HEK293 (cell line): Measurements from ENCODE around the gene TNFRSF14.

Experiments
- CTCF ChIP-seq: fragments of 450-650 bp; formaldehyde crosslinking; IDR thresholded peaks from 2 replicates; pipeline ENCODE4 v1.5.1; 2016; ENCODE audit warnings: missing biosample characterization, missing genetic modification characterization
- ELK4 ChIP-seq: IDR thresholded peaks from 2 replicates; pipeline ENCODE4 v1.6.1; 2011; ENCODE audit warnings: mild to moderate bottlenecking, low read depth, low read length, borderline replicate concordance
- MEIS1 ChIP-seq: sonication (generic); formaldehyde crosslinking; IDR thresholded peaks from 2 replicates; pipeline ENCODE4 v1.8.1; 2022; ENCODE audit warnings: missing genetic modification reagents, mild to moderate bottlenecking, borderline replicate concordance
- TRIM28 ChIP-seq: IDR thresholded peaks from 2 replicates; pipeline ENCODE4 v1.6.1; 2011; ENCODE audit warnings: low read length, control low read depth, borderline replicate concordance
- ZNF707 ChIP-seq: fragments of 450-650 bp; formaldehyde crosslinking; IDR thresholded peaks from 2 replicates; pipeline ENCODE4 v1.5.1; 2016; ENCODE audit warnings: missing biosample characterization, missing genetic modification characterization
- TF ChIP-seq, protein P1 (sequence below): fragments of 450-650 bp; formaldehyde crosslinking; IDR thresholded peaks from 2 replicates; pipeline ENCODE4 v1.5.1; 2017; ENCODE audit warnings: missing biosample characterization, mild to moderate bottlenecking, missing genetic modification characterization, moderate library complexity
- TF ChIP-seq, protein P2 (sequence below): fragments of 450-650 bp; formaldehyde crosslinking; IDR thresholded peaks from 2 replicates; pipeline ENCODE4 v1.5.1; 2017; ENCODE audit warnings: missing biosample characterization, missing genetic modification characterization

GRCh38 chr1:2516946-2517345 is 39.2 kb upstream of the TNFRSF14 start:
- TF ChIP-seq TRIM28, result no peak
- TF ChIP-seq ELK4, result no peak
- TF ChIP-seq CTCF (tag by site-specific recombination), result no peak
- TF ChIP-seq, protein P1, sequence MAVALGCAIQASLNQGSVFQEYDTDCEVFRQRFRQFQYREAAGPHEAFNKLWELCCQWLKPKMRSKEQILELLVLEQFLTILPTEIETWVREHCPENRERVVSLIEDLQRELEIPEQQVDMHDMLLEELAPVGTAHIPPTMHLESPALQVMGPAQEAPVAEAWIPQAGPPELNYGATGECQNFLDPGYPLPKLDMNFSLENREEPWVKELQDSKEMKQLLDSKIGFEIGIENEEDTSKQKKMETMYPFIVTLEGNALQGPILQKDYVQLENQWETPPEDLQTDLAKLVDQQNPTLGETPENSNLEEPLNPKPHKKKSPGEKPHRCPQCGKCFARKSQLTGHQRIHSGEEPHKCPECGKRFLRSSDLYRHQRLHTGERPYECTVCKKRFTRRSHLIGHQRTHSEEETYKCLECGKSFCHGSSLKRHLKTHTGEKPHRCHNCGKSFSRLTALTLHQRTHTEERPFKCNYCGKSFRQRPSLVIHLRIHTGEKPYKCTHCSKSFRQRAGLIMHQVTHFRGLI (tag by site-specific recombination), result no peak
- TF ChIP-seq MEIS1 (CRISPR knock-in tag), result no peak
- TF ChIP-seq ZNF707, result no peak
- TF ChIP-seq, protein P2, sequence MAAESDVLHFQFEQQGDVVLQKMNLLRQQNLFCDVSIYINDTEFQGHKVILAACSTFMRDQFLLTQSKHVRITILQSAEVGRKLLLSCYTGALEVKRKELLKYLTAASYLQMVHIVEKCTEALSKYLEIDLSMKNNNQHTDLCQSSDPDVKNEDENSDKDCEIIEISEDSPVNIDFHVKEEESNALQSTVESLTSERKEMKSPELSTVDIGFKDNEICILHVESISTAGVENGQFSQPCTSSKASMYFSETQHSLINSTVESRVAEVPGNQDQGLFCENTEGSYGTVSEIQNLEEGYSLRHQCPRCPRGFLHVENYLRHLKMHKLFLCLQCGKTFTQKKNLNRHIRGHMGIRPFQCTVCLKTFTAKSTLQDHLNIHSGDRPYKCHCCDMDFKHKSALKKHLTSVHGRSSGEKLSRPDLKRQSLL (tag by site-specific recombination), result no peak
